ENCODE results near the gene TENM4.

TENM4 gene

GRCh38 chr11:79487412-79487811 is 46.6 kb upstream of the TENM4 start:
- no peaks in the 10 kb centered on the region for H3K4me1 ChIP-seq (ENCODE audit: control insufficient read depth, insufficient read depth, low read length)
- H3K9me3 ChIP-seq (ENCODE audit: control insufficient read depth, insufficient read depth, low read depth, low read length), result no peaks in the 10 kb centered on the region
- H3K4me3 ChIP-seq (ENCODE audit: low read depth, low read length), result no peak overlapping the region
- H3K36me3 ChIP-seq (ENCODE audit: control insufficient read depth in 2 of 2, insufficient read depth in 1 of 2, low read length in 2 of 2), result no peaks in the 10 kb centered on the region
- H3K27ac ChIP-seq (ENCODE audit: extremely low read depth, low read depth, low read length), result no peak overlapping the region
- no peak for TF ChIP-seq ZNF600 (tag by site-specific recombination; IDR thresholded peaks at IDR 0.05)
- TF ChIP-seq ZNF174 (tag by site-specific recombination; IDR thresholded peaks at IDR 0.05), result no peak
- TF ChIP-seq ZBTB48 (tag by site-specific recombination; IDR thresholded peaks at IDR 0.05), result no peak
- TF ChIP-seq ZNF140 (tag by site-specific recombination; IDR thresholded peaks at IDR 0.05), result no peak
- TF ChIP-seq ZNF677 (tag by site-specific recombination; IDR thresholded peaks at IDR 0.05), result no peak
- TF ChIP-seq ZNF133 (tag by site-specific recombination; IDR thresholded peaks at IDR 0.05), result no peak
- TF ChIP-seq ZNF843 (tag by site-specific recombination; IDR thresholded peaks at IDR 0.05), result no peak
- no peak for TF ChIP-seq ZNF518A (tag by site-specific recombination; conservative IDR thresholded peaks at IDR 0.05; ENCODE audit: low read depth)
- no peak for TF ChIP-seq HIC1 (tag by site-specific recombination; IDR thresholded peaks at IDR 0.05)
- no peak for TF ChIP-seq AEBP2 (tag by site-specific recombination; IDR thresholded peaks at IDR 0.05; ENCODE audit: borderline replicate concordance)
- TF ChIP-seq INSM2 (tag by site-specific recombination; IDR thresholded peaks at IDR 0.05), result no peak
- no peak for TF ChIP-seq ZNF610 (tag by site-specific recombination; IDR thresholded peaks at IDR 0.05; ENCODE audit: borderline replicate concordance)
- TF ChIP-seq ZBTB17 (tag by site-specific recombination; IDR thresholded peaks at IDR 0.05), result no peak
- no peak for TF ChIP-seq ZNF114 (tag by site-specific recombination; IDR thresholded peaks at IDR 0.05)
- TF ChIP-seq YY1 (tag by site-specific recombination; IDR thresholded peaks at IDR 0.05), result no peak
- TF ChIP-seq KLF17 (tag by site-specific recombination; IDR thresholded peaks at IDR 0.05), result no peak
- TF ChIP-seq KLF1 (tag by site-specific recombination; IDR thresholded peaks at IDR 0.05), result no peak
- TF ChIP-seq ZNF561 (tag by site-specific recombination; IDR thresholded peaks at IDR 0.05; ENCODE audit: borderline replicate concordance), result no peak
- CTCF ChIA-PET, result no interaction called here
- POLR2A ChIA-PET, result no interaction called here
